Hematopoietic multipotent progenitor cell treated with erythropoietin and hydrocortisone succinate and interleukin-3 and kit ligand, for 17 days (in vitro differentiated cells): ENCODE measurements around the gene ZNF189.
A peak's percentile ranks its signal among the peaks of the same experiment; 100 is the strongest.
"Not testable (repeated sequence)": the region's sequence is repeated elsewhere in the genome, so short reads cannot be mapped to it uniquely, and the experiment has no call there.

Experiments
- DNase-seq: peaks from one replicate; pipeline ENCODE4 v3.0.0-alpha.2; 2015; ENCODE audit warnings: low spot score

ZNF189 gene

DNA sequence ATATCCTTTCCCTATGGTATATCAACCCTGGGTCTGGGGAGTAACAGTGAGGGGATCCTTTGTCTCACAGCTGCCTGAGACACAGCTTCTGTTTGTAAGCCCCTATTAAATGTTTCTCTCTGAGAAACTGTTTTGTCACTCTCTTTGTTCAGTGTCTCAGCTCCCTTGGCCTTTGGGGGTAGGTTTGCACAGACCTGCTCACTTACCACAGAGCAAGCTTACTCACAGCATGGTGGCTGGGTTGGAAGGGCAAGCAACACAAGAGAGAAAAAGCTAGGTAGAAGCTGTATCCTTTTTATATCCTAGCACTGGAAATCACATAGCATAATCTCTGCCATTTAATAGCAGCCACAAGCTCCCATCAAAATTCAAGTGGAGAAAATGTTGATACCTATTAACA, 18.4 kb upstream of the ZNF189 start:
- no peak for DNase-seq

DNA sequence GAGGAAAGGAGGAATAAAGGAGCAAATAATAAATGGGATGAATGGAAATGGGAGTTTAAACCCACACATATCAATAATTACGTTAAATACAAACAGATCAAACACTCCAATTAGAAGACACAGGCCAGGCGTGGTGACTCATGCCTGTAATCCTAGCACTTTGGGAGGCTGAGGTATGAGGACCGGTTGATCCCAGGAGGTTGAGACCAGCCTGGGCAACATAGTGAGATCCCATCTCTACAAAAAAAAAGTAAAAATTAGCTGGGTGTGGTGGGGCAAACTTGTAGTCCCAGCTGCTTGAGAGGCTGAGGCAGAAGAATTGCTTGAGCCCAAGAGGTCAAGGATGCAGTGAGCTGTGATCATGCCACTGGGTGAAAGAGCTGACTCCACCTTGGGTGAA, 17.5 kb upstream of the ZNF189 start:
- no peak for DNase-seq

DNA sequence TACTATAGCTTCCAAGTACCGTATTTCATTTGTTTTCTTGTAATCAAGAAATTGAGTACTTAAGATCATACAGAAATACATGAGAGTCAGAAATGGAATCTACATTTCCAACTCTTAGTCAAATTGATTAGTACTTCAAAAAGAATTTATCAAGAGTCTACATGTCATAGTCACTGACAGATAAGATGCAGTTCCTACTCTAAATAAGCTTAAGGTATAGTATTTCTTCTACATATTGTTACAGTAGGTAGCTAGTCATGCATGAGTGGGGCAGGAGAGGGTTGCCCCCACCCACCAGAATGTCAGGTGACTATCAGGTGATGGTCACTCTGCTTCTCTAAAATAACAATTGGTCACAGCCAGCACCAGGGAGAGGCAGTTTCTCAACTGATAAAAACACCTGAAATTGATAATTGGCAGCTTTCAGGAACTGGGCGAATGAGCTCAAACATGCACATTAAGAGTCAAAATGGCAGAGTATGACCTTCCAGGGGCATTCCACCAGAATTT, 16.8 kb upstream of the ZNF189 start:
- DNase-seq, result no peak

DNA sequence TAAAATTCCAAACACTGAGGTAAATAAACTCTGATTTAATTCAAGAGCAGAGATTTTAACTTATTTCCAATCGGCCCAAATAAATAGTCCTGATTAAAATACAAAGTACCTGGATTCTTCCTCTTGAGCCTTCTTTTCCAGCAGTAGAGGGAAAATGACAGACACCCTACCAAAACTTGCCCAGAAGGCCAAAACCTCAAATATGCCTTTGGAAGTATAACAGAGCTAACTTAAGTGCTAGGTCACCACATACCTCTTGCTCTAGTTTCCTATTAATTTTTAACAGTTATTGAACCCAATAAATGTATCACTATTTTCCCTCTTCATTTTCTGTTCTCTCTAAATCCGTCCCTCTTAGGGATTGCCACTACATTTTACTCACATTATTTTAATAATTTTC, 15.3 kb upstream of the ZNF189 start:
- no peak for DNase-seq

DNA sequence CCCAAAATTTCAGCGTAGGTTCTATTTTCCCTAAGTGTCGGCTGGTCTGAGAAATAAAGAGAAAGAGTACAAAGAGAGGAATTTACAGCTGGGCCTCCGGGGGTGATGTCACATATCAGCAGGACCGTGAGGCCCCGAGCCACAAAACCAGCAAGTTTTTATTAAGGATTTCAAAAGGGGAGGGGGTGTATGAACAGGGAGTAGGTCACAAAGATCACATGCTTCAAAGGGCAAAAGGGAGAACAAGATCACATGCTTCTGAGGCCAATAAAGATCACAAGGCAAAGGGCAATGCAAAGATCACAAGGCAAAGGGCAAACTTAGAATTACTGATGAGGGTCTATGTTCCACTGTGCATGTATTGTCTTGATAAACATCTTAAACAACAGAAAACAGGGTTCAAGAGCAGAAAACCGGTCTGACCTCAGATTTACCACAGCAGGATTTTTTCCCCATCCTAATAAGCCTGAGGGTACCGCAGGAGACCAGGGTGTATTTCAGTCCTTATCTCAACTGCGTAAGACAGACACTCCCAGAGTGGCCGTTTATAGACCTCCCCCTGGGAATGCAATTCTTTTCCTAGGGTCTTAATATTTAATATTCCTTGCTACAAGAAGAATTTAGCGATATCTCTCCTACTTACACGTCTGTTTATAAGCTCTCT, 13.6 kb upstream of the ZNF189 start, which contains the start of gene BAAT:
TSS of gene BAAT (minus strand) at position 134 of the 664 bp plus-strand sequence. CDS start 13,602 bp downstream, outside the sequence.
- DNase-seq, result not testable (repeated sequence)

DNA sequence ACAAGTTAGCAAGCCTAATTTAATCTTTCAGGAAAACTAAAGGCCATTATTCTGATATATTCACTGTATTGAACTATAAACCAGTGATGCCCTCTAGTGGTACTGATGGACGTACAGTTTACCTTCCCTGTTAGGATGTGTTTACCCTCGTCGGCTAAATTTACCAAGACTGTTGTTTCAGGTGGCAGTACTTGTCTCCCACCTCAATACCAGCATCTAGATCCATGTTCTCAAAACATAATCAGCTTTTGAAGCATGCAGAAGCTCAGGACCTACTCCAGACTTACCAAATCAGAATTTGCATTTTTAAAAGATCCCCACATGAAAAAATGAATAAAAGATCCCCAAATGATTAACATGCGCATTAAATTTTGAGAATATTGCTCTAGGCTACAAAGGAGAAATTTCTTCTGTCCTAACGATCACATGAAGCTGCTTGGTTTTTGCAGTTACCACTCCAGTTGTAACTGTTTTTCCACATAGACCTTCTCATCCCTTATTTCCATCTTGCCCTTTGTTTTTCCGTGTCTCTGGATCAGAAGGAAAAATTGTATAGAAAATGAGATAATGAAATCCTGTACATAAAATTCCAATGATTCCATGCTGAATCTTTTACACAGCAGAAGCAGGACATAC, 10.7 kb upstream of the ZNF189 start:
- DNase-seq, result peak; percentile 64

DNA sequence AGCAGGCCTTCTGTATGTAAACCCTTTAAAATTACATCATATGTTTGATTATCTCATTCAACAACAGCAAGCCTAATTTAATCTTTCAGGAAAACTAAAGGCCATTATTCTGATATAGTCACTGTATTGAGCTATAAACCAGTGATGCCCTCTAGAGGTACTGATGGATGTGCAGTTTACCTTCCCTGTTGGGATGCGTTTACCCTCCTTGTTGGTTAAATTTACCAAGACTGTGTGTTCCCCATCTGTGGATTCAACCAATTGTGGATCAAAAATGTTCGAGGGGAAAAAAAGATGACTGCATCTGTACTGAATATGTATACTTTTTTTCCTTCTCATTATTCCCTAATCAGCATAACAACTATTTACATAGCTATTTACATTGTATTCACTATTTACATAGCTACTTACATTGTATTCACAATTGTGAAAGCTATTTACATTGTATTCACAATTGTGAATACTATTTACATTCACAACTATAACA, 10.1 kb upstream of the ZNF189 start:
- DNase-seq, result peak; percentile 9

DNA sequence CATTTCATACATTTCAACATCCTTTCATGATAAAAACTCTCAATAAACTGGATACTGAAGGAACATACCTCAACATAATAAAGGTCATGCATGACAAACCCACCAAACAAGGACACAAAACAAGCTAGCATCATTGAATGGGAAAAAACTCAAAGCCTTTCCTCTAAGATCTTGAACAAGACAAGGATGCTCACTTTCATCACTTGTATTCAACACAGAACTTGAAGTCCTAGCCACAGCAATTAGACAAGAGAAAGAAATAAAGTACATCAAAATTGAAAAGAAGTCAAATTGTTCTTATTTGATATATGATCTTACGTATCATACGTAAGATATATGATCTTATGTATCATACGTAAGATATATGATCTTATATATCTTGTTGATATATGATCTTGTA, 5.5 kb upstream of the ZNF189 start:
- DNase-seq, result no peak

DNA sequence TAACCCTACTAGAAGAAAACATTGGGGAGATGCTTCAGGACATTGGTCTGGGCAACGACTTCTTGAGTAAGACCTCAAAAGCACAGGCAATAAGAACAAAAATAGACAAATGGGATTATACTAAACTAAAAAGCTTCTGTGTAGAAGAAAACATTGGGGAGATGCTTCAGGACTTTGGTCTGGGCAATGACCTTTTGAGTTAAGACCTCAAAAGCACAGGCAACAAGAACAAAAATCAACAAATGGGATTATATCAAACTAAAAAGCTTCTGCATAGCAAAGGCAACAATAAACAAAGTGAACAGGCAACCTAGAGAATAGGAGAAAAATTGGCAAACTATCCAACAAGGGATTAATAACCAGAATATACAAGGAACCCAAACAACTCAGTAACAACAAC, 4.0 kb upstream of the ZNF189 start:
- DNase-seq, result no peak

DNA sequence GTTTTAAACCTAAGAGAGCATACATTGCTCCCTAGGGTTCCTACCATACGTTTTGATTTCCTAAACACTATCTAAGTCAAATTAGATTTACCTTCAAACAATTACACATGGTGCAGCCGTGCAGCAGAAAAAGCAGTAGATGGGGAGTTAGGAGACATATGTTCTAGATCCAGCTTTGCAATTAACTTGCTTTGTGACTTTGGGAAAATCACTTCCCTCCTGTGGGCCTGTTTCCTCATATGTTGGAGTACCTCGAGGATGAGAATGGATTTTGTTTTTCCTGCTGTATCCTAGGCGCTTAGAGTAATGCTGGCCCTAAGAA, 944 bp upstream of the ZNF189 start:
- no peak for DNase-seq

DNA sequence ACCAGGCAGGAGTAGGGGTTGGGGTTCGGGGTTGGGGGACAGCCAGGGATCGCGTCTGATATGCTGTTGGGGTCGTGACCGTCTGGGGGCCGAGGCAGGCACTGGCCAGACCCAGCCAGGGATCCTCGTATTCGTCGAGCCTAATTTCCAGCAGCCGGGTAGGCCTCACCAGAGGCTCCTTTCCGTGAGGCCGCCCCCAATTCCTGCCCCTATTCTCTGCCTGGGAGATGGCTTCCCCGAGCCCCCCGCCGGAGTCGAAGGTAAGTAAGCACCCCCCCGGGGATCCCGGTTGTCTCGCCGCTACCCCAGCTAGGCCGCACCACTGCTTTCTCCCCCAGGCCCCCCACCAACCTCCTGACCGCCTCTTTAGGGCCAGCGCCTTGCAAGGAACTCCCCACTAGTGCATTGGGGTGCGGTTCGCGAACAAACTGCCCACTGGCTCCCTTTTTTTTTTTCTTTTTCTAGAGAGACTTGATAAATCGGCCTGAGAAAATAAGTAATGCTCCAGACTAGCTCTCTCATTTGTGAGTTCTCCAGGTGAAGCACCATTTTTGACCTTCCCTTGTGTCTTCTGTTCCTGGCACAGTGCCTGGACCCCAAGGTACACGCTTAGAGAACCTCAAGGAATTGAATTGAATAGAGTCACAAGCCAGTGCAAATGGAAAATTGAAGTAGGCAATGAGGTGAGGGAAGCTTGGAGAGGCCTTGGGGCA, 435 bp downstream of the ZNF189 start:
- peak; percentile 42 for DNase-seq

DNA sequence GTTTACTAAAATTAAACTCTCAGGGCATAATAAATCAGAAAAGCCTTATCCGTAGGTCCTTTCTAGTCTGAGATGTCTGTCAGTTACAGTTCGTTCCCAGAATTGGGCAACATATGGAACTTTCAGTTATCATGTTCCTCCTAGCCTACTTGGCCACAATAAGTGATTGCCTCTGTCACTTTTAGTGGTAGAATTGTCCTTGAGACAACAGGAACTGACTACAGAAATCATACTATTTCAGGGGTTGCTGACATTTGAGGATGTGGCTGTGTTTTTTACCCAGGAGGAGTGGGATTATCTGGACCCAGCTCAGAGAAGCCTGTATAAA, 956 bp downstream of the ZNF189 start:
- DNase-seq, result no peak

DNA sequence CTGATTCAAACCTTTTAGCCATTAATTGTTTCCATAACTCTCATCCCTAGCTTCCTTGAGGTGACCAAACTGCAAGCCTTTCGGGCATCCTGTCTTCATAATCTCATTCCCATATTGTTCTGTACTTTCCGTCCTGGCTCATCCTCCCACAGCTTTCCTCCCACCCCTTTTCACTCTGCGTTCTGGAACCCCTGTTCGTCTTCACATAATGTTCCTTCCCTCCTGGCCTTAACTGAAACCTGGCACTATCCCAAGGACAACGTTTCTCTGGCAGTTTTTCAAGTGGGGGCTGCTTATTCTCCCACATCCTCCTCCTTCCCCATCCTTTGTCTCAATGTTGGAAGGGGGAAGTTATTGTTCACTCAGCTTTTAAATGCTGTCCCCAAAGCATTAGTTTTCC, 1.5 kb downstream of the ZNF189 start:
- no peak for DNase-seq

DNA sequence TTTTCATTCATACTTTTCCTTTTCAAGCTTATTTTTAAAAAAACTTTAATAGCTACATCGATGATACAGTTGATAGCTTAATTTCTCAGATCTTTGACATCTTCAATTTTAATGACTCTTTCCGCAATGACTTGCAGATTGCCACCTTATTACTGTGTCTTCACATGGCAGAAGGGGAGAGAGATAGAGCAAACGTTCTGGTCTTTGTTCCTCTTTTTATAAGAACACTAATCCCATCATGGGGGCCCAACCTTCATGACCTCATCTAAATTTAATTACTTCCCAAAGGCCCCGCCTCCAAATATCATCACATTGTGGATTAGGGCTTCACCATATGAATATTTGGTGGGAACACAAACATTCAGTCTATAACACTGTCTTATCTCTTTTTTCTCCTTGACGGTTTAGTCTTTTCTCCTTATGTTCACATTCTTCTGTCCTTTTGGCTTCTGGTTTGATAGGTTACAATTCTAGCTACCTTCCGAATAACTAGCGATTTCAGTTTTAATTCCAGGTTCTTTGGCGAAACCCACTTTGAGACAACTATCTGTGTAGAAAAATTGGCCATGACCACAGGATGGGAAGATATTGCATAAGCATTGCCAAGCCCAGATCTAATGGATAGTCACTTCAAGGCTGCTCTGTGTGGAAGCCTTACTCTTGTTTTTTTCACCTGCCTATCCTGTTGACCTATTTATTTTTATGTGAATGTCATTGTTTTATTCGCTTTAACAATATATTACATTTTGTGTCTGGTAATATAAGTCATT, 5.0 kb downstream of the ZNF189 start:
- no peak for DNase-seq

DNA sequence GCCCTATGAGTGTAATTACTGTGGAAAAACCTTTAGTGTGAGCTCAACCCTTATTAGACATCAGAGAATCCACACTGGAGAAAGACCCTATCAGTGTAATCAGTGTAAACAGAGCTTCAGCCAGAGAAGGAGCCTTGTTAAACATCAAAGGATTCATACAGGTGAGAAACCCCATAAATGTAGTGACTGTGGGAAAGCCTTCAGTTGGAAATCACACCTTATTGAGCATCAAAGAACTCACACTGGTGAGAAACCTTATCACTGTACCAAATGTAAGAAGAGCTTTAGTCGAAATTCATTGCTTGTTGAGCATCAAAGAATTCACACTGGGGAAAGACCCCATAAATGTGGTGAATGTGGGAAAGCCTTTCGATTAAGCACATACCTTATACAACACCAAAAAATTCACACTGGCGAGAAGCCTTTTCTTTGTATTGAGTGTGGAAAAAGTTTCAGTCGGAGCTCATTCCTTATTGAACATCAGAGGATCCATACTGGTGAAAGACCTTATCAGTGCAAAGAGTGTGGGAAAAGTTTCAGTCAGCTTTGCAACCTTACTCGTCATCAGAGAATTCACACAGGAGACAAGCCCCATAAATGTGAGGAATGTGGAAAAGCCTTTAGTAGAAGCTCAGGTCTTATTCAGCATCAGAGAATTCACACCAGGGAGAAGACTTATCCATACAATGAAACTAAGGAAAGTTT, 9.9 kb downstream of the ZNF189 start:
- DNase-seq, result no peak

DNA sequence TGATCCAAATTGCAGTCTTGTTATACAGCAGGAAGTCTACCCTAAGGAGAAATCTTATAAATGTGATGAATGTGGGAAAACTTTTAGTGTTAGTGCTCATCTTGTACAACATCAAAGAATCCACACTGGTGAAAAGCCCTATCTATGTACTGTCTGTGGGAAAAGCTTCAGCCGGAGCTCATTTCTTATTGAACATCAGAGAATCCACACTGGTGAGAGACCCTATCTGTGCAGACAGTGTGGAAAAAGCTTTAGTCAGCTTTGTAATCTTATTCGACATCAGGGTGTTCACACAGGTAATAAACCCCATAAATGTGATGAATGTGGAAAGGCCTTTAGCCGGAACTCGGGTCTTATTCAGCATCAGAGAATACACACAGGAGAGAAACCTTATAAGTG, 10.4 kb downstream of the ZNF189 start:
- DNase-seq, result no peak

DNA sequence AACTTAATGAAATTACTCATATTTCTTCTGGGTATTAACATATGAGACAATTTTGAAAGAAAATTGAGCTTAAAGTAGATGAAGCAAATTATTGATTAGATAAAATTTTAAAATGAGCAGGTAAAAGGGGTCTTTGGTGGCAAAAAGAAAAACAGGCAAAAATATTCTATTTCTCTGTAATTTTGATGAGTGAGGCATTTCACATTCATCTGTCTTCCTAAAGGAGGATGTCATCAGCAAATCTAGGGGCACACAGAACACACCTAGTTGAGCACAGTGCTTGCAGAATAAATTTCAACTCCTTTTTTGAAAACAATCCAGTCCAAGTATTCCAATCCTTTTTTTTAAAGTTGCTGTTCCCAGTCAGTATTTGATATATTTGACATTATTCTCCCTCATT, 16.2 kb downstream of the ZNF189 start:
- no peak for DNase-seq

DNA sequence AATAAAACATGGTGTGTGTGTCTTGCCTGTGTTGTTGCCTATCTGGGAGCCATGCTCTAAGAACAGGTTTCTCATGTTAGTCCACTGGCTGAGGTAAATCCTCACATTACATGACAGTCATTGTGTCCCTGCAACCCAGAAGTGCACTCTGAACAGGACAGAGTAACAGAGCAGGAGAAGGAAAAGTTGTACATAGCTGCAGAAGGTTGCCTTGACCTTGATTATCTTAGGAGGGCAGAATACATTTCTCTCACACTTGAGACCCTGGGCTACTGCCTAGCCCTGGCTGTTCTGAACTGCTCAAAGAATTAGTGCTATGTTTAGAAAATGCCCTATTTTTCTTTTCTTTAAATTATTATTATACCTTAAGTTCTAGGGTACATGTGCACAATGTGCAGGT, 16.9 kb downstream of the ZNF189 start:
- DNase-seq, result no peak

DNA sequence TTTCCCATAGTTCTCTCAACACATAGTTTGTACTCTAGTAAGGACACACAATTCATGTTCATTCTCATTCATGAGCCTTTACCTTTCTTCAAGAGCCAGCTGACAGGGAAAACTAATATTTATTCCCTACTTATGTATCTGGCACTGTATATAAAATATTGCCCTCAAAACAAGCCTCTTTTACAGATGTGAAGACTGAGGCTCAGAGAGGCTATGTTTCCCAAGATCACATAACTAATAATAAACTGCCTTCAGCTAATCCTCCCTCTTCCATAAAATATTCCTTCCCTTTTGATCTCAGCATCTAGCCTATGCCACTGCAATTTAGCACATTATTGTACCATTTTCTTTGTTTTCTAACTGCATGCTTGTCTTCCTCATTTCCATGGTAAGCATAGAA, 18.7 kb downstream of the ZNF189 start:
- DNase-seq, result no peak

DNA sequence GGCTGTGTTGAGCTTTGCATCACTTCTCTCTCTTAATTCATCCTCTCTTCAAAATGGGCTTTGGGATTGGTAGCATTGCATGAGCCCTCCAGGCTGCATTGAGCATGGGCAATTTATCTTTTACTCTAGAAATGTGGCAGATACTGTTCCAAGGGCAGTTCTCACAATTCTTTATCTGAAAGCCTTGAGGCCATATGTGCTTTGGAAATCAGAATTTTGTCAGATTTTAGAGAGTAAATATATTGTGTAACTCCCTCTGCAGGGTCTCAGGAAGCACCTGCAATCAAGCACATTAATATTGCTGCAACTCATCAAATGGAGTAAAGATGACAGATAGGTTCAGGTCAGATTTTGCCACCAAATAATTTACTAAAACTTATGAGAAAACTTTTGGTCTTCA, 19.3 kb downstream of the ZNF189 start:
- no peak for DNase-seq

DNA sequence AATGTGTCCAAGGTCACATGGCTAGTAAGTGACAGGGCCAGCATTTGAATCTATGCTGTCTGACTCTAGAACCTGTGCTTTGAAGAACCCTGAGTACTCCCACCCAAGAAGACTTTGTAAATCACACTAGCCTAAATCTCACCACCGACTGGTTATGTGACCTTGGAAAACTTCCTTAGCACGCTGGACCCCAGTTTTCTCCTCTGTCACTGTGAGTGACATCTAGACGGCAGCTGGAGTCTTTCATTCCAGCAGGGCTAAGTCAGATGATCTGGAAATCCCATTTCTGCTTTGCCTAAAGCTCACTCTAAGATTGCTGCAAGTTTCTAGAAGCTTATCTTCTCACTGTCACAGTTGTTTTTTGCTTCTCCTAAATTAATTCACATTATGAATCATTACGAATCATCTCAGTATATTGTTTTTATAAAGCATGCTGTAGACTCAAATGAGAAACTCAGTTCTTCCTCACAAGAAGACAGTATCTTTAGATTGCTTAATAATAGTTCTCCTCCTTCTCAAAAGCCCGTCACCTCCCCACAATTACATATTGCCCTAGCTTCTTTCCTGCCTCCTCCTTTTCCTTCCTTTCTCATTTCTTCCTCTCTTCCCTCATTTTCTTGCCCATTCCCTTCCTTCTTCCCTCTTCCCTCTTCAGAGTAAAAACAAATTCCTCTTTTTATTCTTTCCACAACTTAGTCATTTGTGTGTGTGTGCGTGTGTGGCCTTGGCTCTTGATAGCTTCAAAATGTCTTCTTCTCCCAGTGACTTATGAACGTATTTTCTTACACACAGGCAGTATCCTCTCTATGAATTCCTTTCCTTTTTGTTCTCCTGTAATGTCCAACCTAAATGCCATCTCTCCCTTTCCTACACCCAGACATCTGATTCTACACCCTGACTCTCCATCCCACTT, 20.1 kb downstream of the ZNF189 start:
- no peak for DNase-seq
